G401.6 (cell line): Measurements from ENCODE around the gene PHC2.

Experiments used
- FAIRE-seq: peaks from 2 replicates; lab custom pipeline; 2012; peaks lifted over from hg19 to GRCh38; lab: Jason Lieb, UNC

Gene PHC2

DNA sequence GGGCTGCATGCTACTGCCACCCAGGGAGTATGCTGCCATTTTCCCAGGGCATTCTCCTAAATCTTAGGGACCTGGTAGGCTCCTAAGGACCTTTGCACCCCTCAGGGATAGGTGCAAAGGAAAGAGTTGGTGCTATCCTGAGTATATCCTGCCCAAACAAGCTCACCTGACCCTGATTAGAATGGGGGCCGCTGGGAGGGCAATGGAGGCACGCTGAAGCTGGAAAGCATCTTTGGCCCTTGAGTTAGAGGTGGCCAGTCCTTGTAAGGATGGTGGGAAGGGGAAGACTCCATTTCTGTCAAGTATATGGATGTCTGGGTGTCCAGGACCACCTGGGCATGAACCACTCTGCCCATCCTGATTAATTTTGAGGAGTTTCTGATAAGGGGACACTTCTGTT, 61.1 kb downstream of the PHC2 start:
- FAIRE-seq = no peak

DNA sequence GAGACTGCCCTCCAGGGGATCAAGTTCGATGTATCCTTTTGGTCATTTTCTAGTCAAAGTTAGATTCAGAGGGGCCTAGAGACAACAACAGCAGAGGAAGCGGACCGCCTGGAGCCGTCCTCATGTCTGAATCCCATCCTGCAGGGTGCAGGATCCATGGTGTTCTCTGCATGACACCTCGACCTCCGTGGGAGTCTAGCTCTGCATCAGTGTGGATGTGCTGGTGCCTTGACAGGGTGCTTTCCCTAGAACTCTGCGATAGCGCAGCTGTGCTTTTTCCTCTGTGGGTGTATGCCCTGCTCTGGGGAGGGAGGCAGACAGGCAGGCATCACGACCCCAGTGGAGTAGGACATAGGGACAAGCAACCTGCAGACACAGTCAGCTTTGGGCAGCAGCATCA, 61.8 kb downstream of the PHC2 start:
- FAIRE-seq = no peak

DNA sequence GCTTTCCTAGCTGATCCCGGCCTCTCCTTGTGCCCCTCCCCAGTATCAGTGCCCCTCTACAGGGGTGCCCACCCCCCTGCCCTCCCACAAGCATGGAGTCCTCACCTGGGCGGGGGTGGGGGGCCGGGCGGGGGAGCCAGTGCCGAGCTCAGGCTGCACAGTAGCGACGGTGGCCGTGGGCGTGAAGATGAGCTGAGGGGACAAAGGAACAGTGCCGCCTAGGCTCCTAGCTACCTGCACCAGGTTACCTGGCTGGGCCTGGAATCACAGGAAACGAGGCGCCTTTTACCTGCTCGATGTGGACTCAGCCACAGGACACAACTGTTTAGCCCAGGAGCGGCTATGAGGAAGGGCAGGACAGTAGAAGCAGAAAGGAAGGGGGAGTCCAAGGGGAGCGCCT, 62.5 kb downstream of the PHC2 start:
- no peak for FAIRE-seq

DNA sequence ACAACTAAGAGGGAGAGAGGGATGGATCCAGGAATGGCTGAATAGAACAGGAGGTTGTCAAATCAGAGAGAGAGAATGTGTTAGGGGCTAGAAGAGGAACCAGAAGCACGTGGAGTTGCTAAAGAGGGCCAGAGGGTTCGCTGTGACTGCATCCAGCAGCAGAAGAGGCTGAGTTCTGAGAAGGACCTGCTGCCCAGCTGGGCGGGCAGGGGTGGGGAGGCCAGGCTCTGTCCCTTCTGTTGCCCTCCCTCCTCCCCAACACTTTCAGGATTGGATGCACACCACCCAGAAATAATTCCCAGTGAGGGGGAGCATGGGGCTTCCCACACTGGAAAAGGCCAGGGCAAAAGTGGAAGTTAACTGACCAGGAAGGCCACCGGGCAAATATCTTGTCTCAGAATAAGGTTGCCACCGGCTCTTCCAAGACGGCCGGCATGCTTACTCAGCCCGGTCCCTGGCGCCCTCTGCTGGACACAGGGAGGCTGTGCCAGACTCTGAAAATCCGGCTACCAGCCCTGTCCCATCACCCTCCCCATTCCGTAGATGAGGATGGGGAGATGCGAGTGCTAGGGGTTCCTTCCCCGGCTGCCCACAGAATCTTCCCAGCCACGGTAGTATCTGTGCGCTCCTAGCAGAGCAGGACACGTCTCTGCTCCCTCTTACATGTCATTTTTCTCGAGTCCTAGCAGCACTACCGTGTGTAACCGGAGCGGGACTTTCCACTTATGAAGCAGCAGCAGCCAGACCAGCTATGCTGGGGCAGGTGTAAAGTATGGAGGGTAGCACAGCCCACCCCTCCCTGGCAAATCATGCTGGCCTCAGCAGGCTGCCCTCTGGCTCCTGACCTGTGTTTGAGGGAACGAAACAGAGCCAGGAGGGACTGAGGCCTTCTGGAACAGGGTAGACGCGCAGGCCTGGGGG, 63.1 kb downstream of the PHC2 start:
- FAIRE-seq = peak; percentile 8

DNA sequence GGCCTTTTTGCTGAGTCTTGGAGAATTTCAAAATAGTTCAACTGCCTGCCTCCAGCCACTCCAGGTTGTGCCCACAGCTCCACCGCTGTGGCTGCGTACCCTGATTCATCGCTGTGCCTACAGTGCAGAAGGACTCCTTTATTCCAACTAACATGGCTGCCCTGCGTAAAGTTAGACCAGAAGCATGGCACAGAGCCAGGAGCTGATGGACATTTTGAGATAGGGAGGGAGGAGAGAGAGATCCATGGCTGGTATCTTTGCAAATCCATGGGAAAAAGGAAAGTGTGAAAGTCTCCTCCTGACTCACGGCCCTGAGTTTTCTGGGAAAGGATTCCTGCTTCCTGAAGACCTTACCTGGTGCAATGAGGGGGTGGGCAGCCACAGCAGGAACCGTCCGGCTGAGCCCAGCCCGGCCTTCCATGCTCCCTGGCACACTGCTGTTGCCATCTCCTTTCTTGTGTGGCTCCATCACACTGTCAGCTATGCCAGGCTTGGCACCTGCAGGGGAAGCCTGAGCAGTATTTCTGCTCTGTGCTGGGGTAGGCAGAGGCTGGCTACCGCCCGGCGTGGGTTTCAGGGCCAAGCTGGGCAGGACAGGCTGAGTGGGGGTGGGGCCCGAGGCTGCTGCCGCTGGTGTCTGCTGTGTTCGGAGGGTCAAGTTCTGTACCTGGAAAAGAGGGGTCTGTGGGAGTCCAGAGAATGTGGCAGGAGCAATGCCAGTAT, 64.0 kb downstream of the PHC2 start:
- FAIRE-seq = no peak

DNA sequence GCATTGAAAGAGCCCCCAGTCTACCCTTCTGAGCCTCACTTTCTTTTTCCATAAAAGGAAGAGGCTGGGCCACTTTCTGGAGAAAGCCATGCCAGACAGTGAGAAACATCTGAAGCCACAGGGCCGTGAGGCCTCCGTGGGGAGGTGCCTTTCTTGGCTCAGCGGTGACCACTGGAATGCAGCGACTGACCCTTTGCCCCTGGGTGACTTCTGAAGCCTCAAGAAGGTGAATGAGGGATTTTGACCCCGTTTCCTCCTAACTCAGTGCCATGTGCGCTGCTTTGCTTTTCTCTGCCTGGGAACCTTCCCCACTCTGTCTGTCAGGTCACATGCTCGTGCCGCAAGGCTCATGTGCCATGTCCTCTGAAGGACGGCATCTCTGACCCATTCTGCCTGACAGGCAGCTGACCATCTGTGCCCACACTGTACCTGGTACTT, 65.3 kb downstream of the PHC2 start:
- FAIRE-seq = no peak

DNA sequence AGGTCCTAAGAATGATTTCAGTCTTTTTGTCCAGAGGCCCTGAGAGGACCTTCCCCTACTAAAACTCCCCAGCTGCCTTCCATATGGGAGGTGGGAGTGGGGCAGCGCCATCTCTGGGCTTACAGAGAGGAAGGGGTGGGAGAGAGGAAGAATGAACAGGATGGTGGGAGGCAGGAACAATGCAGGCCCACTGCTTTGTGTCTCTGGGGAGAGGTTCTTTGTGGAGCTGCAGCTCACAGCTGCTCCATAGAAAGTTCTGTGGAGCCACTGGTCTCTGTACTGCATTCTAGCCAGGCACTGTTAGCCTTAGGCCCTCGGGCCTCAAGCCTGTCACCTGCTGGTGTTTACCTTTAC, 66.4 kb downstream of the PHC2 start:
- FAIRE-seq = no peak

DNA sequence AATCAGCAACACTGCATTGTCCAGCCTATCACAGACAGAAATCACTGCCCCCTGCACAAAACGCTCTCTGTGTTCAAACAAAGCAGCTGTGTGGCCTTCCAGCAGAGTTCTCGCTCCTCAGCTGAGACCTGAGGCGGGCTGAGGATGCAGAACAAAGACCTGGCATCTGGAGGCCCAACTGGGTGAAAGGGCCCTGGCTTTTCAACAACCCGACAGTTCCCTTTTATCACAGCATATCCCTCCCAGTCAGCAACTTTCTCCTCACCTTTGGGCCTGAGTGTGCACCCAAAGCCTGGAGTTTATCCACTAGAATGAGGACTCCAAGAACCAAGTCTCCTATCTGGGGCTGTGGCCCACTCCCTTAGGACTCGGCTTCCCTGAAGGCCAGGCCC, 67.4 kb downstream of the PHC2 start:
- FAIRE-seq = no peak

DNA sequence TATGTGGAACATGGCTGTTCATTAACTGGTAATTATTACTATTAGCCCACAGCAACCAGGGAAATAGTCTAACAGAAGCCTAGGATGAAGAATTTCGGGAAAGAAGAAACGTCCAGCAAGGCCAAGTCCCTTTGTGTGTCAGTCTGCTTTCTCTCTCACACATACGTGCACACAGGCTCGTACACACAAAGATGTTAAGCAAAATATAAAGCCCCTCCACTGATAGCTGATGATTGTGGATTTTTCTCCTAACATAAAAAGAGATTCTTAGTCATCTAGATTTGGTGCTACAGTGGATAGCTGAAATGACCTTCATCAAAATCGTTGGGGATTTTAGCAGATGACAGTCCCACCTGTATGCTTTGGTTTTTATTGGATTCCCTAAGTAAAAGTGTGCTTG, 67.9 kb downstream of the PHC2 start:
- no peak for FAIRE-seq

DNA sequence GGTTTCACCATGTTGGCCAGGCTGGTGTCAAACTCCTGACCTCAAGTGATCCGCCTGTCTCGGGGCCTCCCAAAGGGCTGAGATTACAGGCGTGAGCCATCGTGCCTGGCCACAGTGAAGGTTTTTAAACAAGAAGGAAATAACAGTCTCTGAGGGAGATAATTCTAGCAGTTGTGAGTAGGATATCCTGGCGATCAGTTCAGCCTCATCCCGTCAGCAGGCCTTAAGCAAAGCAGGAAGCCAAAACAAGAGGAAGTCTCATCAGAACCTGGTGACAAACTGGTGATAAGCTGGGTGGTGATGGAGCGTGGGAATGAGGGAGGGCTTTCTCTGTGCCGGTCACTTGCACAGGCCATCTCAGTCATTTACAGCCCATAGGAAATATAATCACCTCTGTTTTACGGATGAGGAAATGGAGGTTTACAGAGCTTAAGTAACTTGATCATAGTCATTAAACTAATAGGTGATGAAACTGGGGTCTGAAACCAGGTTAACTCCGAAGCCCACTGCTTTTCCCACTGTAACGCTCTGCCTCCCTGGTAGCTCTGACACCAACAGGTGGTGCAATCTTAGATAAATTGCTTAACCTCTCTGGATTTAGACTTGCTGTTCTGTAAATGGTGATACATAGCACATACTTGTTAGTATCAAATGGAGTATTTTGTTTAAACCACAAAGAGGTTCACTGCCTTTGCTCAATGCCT, 69.2 kb downstream of the PHC2 start:
- FAIRE-seq = no peak

DNA sequence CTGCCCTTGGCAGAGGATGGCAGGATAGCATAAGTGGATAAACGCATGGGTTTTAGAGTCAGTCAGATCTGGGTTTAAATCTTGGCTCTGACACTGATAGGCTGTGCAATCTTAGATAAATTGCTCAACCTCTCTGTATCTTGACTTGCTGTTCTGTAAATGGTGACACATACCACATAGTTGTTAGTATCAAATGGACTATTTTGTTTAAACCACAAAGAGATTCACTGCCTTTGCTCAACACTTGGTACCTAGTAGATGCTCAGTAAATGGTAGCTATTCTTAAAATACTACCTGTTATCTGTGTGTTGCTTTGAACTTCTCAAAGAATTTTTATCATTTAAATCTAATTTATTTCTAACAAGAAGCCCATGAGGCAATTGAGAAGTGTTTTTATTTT, 70.5 kb downstream of the PHC2 start:
- no peak for FAIRE-seq

DNA sequence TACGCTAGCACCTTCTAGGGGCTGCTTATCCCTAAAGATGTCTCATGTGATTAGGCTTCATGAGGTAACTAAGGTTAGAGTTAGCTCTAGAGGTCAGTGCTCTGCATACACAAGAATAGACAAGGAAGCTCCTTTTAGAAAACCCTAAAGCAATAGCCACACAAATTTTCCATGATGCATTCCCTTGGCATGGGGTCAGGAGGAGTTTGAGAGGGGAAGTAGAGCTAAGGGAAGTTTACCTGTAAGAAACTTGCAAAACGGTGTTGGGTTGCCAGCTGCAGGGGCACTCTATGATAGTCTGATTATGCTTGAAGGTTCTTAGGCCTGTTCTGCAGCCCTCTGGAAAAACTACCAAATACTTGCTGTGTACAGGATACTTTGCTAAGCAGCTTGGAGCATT, 71.0 kb downstream of the PHC2 start:
- no peak for FAIRE-seq

DNA sequence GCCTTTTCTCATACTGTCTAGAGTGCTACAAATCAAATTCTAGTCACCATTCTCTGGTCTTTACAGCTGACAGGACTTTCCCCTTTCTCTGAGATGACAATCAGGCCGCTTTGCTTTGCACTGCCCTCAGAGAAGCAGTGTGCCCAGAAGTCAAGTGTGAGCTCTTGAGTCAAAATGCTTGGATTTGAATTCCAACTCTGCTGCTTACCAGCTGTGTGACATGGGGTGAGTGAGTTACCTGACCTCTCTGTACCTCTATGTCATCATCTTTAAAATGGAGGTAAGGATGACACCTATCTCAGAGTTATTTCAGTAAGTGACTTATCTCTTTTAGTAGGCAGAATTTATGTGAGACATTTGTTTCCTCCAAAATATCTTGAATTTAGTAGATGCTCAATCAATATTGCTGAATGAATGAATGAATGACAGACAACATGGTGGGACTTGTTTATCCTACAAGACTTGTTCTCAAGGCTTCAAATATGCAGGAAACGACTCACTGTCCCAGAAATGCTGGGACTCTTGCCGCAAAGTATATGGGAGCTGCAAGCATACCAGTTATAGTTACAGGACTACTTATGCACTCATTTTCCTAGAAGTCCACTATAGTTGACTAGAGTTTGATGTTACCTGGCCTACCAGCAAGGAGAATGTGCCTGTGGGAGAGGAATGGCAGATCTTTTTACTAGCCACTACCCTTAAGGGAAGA, 71.9 kb downstream of the PHC2 start:
- no peak for FAIRE-seq

DNA sequence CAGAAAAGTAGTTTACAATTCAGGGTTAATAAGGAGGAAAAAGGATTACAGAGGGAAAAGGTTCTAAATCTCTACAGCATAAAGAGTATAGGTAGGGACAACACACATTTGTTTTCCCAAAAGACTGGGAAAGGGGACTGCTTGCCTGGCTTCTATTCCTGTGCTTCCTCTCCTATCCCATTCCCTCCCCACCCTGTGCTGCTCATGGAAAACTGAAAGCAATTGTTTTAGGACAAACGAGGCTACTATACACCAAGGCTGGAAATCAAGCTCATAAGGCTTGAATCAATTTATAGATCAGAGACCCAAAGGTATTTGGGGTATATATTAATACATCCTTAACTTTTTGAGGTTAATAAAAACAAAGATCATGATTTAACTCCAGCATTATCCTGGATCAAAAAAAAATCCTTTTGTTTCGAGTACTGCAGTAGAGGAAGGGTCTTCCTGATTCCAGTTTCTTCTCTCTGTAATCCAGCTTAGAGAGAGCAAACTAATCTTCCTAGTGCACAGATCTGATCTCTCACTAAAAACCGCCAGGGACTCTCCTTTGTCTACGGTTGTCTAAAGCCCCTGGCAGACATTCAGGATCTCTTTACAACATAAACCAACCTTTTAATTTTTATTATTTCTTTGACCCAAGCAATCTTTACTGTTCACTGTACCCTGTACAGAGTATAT, 72.6 kb downstream of the PHC2 start:
- FAIRE-seq = no peak

DNA sequence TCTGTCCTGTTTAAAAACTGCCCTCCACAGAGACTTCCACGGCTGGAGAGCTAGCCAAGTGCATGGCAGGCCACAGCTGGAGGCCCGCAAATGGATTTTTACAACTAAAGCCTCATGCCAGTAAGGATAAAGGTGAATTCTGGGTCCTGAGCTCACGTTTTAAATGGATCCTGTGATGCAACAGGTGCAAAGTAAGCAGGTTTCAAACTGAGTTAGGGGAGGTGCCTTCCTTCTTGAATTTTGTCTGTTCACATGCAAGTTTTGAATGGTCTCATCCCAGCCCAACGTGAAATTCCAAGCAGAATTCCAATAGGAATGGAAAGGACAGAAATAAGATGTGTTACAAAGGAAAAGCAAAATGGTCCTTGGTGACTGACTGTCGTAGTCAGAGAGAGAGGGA, 73.8 kb downstream of the PHC2 start:
- no peak for FAIRE-seq

DNA sequence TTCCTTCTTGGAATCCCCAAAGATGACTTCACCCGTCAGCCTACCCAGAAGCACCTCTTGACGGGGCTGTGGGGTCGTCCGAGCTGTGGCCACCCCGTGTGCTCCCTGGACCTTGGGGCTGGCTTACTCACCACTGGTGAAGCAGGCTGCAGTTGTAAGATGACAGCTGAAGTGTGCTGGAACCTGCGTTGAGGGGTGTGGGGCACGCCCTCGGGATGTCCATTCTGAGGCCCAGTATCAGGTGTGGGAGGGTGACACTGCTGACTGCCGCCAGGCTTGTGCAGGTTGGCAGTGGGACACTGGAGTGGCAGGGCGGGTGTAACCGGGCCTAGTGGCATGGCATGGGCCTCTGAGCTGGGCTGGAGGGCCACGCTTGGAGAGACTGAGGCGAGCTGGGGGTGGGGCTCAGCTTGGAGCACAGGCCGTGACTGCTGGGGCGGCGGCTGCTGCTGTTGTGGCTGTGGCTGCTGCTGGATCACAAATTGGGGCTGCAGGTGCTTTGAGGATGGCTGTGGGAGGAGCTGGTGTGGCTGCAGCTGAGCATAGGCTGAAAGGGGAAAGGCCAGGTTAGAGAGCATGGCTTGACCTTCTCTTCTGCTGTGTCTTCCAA, 76.1 kb downstream of the PHC2 start:
- no peak for FAIRE-seq

DNA sequence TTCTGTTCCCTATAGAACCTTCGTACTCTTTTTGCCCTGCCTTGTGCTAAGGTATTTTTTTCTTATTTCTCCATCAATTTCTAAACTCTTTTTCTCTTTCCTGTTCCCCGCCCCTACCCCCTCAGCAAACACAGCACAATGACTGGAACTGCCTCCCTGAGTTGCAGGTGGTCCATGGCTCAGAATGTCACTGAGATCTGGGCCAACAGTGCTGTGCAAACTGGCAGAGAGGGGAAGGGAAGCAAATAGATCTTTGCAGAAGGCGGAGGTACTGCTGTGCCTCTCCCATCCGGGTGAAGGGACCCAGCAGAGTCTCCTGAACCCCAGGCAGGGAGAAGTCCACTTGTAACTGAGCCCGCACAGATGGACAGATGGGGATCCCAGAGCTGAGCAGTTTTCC, 77.4 kb downstream of the PHC2 start:
- FAIRE-seq = no peak

DNA sequence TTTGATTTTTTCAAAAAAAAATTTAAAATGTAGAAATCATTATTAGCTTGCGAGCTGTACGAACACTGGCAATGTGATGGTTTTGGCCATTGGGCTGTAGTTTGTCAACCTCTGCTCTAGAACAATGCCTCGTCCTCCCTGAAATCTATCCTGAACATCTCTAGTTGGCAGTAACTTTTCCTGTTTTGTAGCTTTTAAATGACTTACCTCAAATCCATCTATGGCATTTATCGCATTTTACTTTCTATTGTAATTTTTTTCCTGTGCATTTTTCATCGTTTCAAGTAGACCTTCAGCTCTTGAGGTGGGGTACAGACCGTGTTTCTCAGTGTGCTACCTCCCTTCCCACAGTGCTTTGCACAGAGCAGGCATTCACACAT, 79.6 kb downstream of the PHC2 start:
- no peak for FAIRE-seq

DNA sequence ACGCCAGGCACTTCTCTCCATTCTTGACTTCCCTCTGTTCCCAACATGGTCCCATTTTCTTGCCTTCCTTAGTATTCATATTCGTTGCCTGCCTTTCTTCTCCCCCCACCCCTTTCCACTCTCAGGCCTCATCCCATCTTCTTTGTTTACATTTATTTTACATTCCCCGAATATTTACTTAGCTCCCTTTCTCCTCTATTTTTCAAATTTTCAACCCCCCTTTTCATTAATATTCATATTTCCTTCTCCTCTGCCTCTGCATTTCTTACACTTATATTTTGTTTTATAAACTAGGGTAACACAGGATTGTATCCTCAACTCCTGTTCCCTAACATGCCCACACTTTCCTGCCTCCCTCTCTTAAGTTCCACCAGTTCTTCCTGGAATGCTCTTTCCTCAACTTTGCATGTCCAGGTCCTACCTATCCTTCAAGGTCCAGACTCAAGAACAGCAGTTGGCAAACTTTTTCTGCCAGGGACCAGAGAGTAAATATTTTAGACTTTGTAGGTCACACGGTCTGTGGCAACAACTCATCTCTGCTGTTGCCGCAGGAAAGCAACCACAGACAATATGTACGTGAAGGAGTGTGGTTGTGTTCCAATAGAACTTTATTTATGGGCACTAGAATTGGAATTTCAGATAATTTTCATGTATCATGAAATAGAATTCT, 80.1 kb downstream of the PHC2 start:
- FAIRE-seq = no peak

DNA sequence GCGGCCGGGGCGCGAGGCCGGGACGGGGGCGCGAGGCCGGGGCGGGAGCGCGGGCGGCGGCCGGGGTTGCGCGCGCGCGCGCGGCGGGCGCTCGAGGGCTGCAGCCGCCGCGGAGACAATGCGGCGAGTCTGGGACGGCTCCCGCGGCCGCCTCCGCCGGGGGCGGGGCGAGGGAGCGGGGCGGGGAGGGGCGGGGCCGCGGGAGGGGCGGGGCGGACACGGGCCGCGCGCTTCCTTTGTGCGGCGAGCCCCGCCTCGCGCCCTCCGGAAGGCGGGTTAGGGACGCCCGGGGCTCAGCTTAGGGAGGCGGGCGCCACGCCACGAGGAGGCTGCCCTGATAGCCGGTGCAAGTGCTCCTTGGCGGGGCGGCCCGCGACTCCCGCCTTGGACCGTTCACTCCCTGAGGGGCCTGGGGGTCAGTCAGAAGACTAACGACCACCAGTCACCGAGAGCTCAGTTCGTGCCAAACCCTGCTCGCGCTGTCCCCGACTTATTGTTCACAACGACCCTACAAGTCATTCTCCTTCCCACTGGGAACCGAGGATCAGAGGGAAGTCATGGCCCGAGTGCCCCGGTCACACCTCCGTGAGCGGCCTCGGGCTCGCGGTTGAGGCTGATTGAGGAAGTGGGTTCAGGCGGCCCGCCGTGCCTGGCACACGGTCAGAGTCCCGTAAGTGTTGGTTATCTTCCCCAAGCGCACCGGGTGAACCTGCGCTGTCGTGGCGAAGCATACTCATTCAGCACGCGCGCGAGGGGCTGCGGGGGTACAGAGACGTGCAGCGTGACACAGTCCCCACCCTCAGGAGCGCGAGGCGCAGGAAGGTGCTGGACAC, 80.9 kb downstream of the PHC2 start:
- FAIRE-seq = no peak
